LHCN-M2 (cell line): Measurements from ENCODE around the gene PNLDC1. TPM values are rescaled to one million over a fixed set of nuclear protein-coding genes. Genes with fewer than 3 reads are reported as not detected.
A peak's percentile ranks its signal among the peaks of the same experiment; 100 is the strongest.
"Not testable (repeated sequence)": the region's sequence is repeated elsewhere in the genome, so short reads cannot be mapped to it uniquely, and the experiment has no call there.

Experiments used
- DNase-seq: peaks from one replicate; pipeline ENCODE4 v3.0.0-alpha.2; 2012; ENCODE audit warnings: low read depth
- total RNA-seq: library from RNA; depleted of rRNA; stranded (reverse); fragments of >200 nt; gene quantifications from 2 replicates; pipeline ENCODE4 v1.2.3, GENCODE V29; 2014

The PNLDC1 gene
- total RNA-seq, 1 experiment from 2014 or later: not detected

- no peak for DNase-seq
Observed at GRCh38 chr6:159778542-159779103, 21.5 kb upstream of the PNLDC1 start.

- DNase-seq: no peak
Observed at GRCh38 chr6:159788276-159788675, 11.8 kb upstream of the PNLDC1 start.

GRCh38 chr6:159788753-159789376 lies 11.2 kb upstream of the PNLDC1 start:
- DNase-seq: peak; percentile 35

- DNase-seq: peak; percentile 99
Observed at GRCh38 chr6:159789377-159790148, 10.5 kb upstream of the PNLDC1 start, which contains the start of gene TCP1. Gene TCP1, minus strand, starts transcription at chr6:159789602. Its CDS starts 134 bp downstream, at chr6:159789468.

GRCh38 chr6:159790149-159790955 lies 9.7 kb upstream of the PNLDC1 start, which contains the start of gene MRPL18:
Gene MRPL18, plus strand, starts transcription at chr6:159790467. Its CDS starts 121 bp downstream, at chr6:159790588.
- DNase-seq: peak; percentile 98

GRCh38 chr6:159790956-159791598 lies 9.0 kb upstream of the PNLDC1 start:
- no peak for DNase-seq

GRCh38 chr6:159794976-159795375 lies 5.1 kb upstream of the PNLDC1 start:
- not testable (repeated sequence) for DNase-seq

- no peak for DNase-seq
Observed at GRCh38 chr6:159797554-159797953, 2.5 kb upstream of the PNLDC1 start.

GRCh38 chr6:159801935-159802334 lies 1.9 kb downstream of the PNLDC1 start:
- DNase-seq: no peak

GRCh38 chr6:159804504-159804903 lies 4.4 kb downstream of the PNLDC1 start:
- DNase-seq: no peak

- DNase-seq: no peak
Observed at GRCh38 chr6:159805440-159806020, 5.5 kb downstream of the PNLDC1 start.

- DNase-seq: peak; percentile 6
Observed at GRCh38 chr6:159806021-159806458, 6.0 kb downstream of the PNLDC1 start.

- no peak for DNase-seq
Observed at GRCh38 chr6:159807150-159807858, 7.2 kb downstream of the PNLDC1 start.

- no peak for DNase-seq
Observed at GRCh38 chr6:159808647-159809046, 8.6 kb downstream of the PNLDC1 start.

- no peak for DNase-seq
Observed at GRCh38 chr6:159809149-159809548, 9.1 kb downstream of the PNLDC1 start.

- DNase-seq: no peak
Observed at GRCh38 chr6:159813781-159814180, 13.7 kb downstream of the PNLDC1 start.

GRCh38 chr6:159815410-159815809 lies 15.3 kb downstream of the PNLDC1 start:
- no peak for DNase-seq

- DNase-seq: not testable (repeated sequence)
Observed at GRCh38 chr6:159816775-159817174, 16.7 kb downstream of the PNLDC1 start.

- DNase-seq: no peak
Observed at GRCh38 chr6:159817951-159818739, 18.1 kb downstream of the PNLDC1 start.
